ENCODE data around the gene CADM1. TPM values are rescaled to one million over a fixed set of nuclear protein-coding genes. Genes with fewer than 3 reads are reported as not detected.

Gene CADM1
- total RNA-seq, 1 experiment from 2014 or later, result 0.79 TPM

DNA sequence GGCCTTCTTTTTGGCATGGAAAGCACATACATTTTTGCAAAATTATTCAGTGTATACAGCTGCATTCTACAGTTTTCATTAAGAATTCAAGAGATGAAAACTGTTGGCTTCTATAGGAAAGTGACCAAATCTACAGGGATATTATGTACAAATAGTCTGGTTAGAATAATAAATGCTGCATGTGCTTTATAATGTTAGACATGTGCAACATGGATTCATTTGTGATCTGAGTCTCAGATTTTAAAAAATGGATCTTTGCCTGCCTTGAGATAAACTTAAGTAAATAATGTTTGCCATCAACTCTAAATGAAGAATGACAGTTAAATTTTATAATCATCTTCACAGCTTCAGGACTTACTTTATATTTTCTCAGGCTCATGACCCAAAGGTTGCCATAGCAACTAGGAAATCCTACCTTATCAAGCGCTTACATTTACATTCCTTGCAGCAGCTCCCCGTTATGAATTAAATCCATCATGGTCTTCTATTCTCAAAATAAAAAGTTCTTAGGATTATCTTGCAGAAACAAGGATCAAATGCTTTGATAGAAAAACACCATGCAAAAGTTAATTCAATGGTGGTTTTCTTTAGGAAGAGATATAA is 200.2 kb downstream of the CADM1 start:
- H3K4me2 ChIP-seq (ENCODE audit: low read length), result no peak overlapping the region
- H3K27ac ChIP-seq (ENCODE audit: low read depth, low read length), result no peak overlapping the region
- no peaks in the 10 kb centered on the region for H3K36me3 ChIP-seq (ENCODE audit: control insufficient read depth in 1 of 2, insufficient read depth in 2 of 2, low read length in 2 of 2)
- no TSS peak for BruUV-seq (replicated peaks)
- no peaks in the 10 kb centered on the region for H3K79me2 ChIP-seq (ENCODE audit: insufficient read depth, low read length)
- ChIA-PET RAD21 (ENCODE audit: low non-redundant PET in 1 of 2, low total read pairs in 2 of 2, uncharacterized antibody in 2 of 2, unreplicated experiment in 2 of 2) (no interaction called here), CTCF (no interaction called here), POLR2A (no interaction called here)
- no peak overlapping the region for H3K4me3 ChIP-seq (replicated peaks in 1 of 2; ENCODE audit: low read depth in 1 of 2, low read length in 2 of 2)
- H3K27me3 ChIP-seq (ENCODE audit: insufficient read depth, low read length), result no peaks in the 10 kb centered on the region
- H2AFZ ChIP-seq (ENCODE audit: low read depth, low read length, poor library complexity, severe bottlenecking), result no peak overlapping the region
- no peak overlapping the region for H3K9ac ChIP-seq (ENCODE audit: low read length)
- H3K9me3 ChIP-seq (ENCODE audit: control insufficient read depth in 1 of 2, insufficient read depth in 1 of 2, low read depth in 1 of 2, low read length in 2 of 2), result no peaks in the 10 kb centered on the region; a peak in 2 of 4 replicates
- no peaks in the 10 kb centered on the region for H3K9me2 ChIP-seq (ENCODE audit: insufficient read depth)
- intact Hi-C loops (cut with micrococcal nuclease), result no loop called here
- H4K20me1 ChIP-seq (ENCODE audit: insufficient read depth), result no peaks in the 10 kb centered on the region
- ATAC-seq (no peak), DNase-seq (ENCODE audit: low read depth, low spot score) (no peak)
- TF ChIP-seq, protein P1, sequence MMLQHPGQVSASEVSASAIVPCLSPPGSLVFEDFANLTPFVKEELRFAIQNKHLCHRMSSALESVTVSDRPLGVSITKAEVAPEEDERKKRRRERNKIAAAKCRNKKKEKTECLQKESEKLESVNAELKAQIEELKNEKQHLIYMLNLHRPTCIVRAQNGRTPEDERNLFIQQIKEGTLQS (IDR thresholded peaks at IDR 0.05), result no peak
- no peak for TF ChIP-seq SIN3A (IDR thresholded peaks at IDR 0.05; ENCODE audit: low read depth)
- H3K4me1 ChIP-seq (ENCODE audit: control insufficient read depth in 1 of 2, insufficient read depth in 2 of 2, low read length in 2 of 2), result no peaks in the 10 kb centered on the region

DNA sequence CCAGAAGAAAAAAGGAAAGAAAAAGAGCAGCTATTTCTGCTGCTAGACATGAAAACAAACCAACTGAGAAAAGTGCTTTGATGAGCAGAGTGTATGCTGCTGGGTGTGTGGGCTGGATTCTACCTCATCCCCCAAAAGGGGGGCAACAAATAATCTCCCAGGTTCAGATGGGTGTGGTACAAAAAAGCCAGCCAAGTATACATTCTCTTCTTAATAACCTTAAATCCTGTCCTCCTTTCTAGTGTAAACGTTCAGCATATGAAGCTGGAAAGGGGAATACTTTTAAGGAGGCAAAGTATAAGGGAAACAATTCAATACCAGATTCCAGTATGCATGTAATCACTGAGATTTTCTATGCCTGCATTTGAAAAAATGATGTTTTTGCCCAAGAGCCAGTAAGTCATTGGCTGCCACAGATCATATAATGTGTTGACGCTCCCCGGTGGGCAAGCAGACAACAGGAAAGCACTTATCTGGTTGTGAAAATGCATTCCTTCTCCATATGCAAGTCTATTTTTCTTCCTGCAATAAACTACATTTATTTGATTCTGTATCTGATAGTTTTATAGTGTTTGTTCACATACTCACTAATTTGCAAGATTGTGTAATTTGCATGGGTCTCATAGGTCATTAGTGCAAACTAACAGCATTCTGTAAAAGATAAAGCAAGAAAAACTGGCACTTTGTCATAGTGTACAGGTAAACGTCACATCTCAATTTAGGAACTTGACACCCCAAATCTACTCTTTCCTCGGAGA is 201.1 kb downstream of the CADM1 start:
- ChIA-PET POLR2A (no interaction called here), CTCF (no interaction called here), RAD21 (ENCODE audit: low non-redundant PET in 1 of 2, low total read pairs in 2 of 2, uncharacterized antibody in 2 of 2, unreplicated experiment in 2 of 2) (no interaction called here)
- intact Hi-C loops (cut with micrococcal nuclease), result no loop called here
- Histone ChIP-seq H3K9me2 (ENCODE audit: insufficient read depth) (no peaks in the 10 kb centered on the region), H3K9ac (ENCODE audit: low read length) (no peak overlapping the region), H3K4me2 (ENCODE audit: low read length) (no peak overlapping the region), H3K36me3 (ENCODE audit: control insufficient read depth in 1 of 2, insufficient read depth in 2 of 2, low read length in 2 of 2) (no peaks in the 10 kb centered on the region), H3K4me3 (replicated peaks in 1 of 2; ENCODE audit: low read depth in 1 of 2, low read length in 2 of 2) (no peak overlapping the region), H3K27me3 (ENCODE audit: insufficient read depth, low read length) (no peaks in the 10 kb centered on the region), H4K20me1 (ENCODE audit: insufficient read depth) (no peaks in the 10 kb centered on the region), H3K9me3 (ENCODE audit: control insufficient read depth in 1 of 2, insufficient read depth in 1 of 2, low read depth in 1 of 2, low read length in 2 of 2) (no peaks in the 10 kb centered on the region; a peak in 2 of 4 replicates), H3K4me1 (ENCODE audit: control insufficient read depth in 1 of 2, insufficient read depth in 2 of 2, low read length in 2 of 2) (no peaks in the 10 kb centered on the region), H3K79me2 (ENCODE audit: insufficient read depth, low read length) (no peaks in the 10 kb centered on the region), H2AFZ (ENCODE audit: low read depth, low read length, poor library complexity, severe bottlenecking) (no peak overlapping the region), H3K27ac (ENCODE audit: low read depth, low read length) (no peak overlapping the region)
- no peak for DNase-seq (ENCODE audit: low read depth, low spot score)
- ATAC-seq, result no peak
- no TSS peak for BruUV-seq (replicated peaks)
- TF ChIP-seq, protein P2, sequence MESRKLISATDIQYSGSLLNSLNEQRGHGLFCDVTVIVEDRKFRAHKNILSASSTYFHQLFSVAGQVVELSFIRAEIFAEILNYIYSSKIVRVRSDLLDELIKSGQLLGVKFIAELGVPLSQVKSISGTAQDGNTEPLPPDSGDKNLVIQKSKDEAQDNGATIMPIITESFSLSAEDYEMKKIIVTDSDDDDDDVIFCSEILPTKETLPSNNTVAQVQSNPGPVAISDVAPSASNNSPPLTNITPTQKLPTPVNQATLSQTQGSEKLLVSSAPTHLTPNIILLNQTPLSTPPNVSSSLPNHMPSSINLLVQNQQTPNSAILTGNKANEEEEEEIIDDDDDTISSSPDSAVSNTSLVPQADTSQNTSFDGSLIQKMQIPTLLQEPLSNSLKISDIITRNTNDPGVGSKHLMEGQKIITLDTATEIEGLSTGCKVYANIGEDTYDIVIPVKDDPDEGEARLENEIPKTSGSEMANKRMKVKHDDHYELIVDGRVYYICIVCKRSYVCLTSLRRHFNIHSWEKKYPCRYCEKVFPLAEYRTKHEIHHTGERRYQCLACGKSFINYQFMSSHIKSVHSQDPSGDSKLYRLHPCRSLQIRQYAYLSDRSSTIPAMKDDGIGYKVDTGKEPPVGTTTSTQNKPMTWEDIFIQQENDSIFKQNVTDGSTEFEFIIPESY (IDR thresholded peaks at IDR 0.05; ENCODE audit: extremely low read depth, insufficient replicate concordance, low read length), result no peak
- TF ChIP-seq ZFX (IDR thresholded peaks at IDR 0.05) (no peak), ZNF274 (IDR thresholded peaks at IDR 0.05; ENCODE audit: low read depth, low read length) (no peak), JUND (IDR thresholded peaks at IDR 0.05) (no peak), CBX3 (IDR thresholded peaks at IDR 0.05; ENCODE audit: low read depth) (no peak), ELF1 (IDR thresholded peaks at IDR 0.05; ENCODE audit: borderline replicate concordance, low read depth) (no peak), SIN3A (IDR thresholded peaks at IDR 0.05; ENCODE audit: low read depth) (no peak), EGR1 (IDR thresholded peaks at IDR 0.05; ENCODE audit: low read depth) (no peak), EZH2 (IDR thresholded peaks at IDR 0.05) (no peak), YY1 (IDR thresholded peaks at IDR 0.05; ENCODE audit: extremely low read depth, insufficient replicate concordance, low read depth, low read length) (no peak), SP1 (IDR thresholded peaks at IDR 0.05; ENCODE audit: low read depth) (no peak), POLR2A (IDR thresholded peaks at IDR 0.05; ENCODE audit: borderline replicate concordance, extremely low read depth, insufficient read depth, insufficient read length) (no peak), FOSL1 (IDR thresholded peaks at IDR 0.05; ENCODE audit: low read depth) (no peak), EZH2phosphoT487 (IDR thresholded peaks at IDR 0.05; ENCODE audit: borderline replicate concordance) (no peak), RAD21 (IDR thresholded peaks at IDR 0.05; ENCODE audit: low read depth) (no peak), TCF7L2 (IDR thresholded peaks at IDR 0.05; ENCODE audit: borderline replicate concordance, extremely low read depth, insufficient read depth, insufficient read length) (no peak)
- TF ChIP-seq, protein P1 (IDR thresholded peaks at IDR 0.05), result no peak
- TF ChIP-seq, protein P3, sequence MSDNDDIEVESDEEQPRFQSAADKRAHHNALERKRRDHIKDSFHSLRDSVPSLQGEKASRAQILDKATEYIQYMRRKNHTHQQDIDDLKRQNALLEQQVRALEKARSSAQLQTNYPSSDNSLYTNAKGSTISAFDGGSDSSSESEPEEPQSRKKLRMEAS (IDR thresholded peaks at IDR 0.05), result no peak

All from HCT116 (cell line).